HepG2 (cell line): ENCODE data around the gene PTX4. TPM values are rescaled to one million over a fixed set of nuclear protein-coding genes. Genes with fewer than 3 reads are reported as not detected.

Source experiments
- DPF2 ChIP-seq: sonication (generic); formaldehyde crosslinking; IDR thresholded peaks from 2 replicates; pipeline ENCODE4 v1.4.0; 2020; ENCODE audit warnings: mild to moderate bottlenecking, low read depth, missing genetic modification reagents, borderline replicate concordance
- IRF9 ChIP-seq: sonication (generic); formaldehyde crosslinking; IDR thresholded peaks from 2 replicates; pipeline ENCODE4 v1.8.0; 2022; ENCODE audit warnings: missing genetic modification reagents, mild to moderate bottlenecking, borderline replicate concordance
- JDP2 ChIP-seq: sonication (generic); formaldehyde crosslinking; IDR thresholded peaks from 2 replicates; pipeline ENCODE4 v1.8.1; 2022; ENCODE audit warnings: missing genetic modification reagents, borderline replicate concordance
- SOX5 ChIP-seq: IDR thresholded peaks from 2 replicates; pipeline ENCODE4 v1.6.1; 2016; ENCODE audit warnings: borderline replicate concordance
- TFDP1 ChIP-seq: IDR thresholded peaks from 2 replicates; pipeline ENCODE4 v1.6.1; 2016; ENCODE audit warnings: missing compliant biosample characterization, missing genetic modification reagents, borderline replicate concordance
- ZBTB40 ChIP-seq, 2 experiments: fragments of 450-650 bp in 1 of 2; sonication (generic) in 1 of 2; formaldehyde crosslinking in 1 of 2; IDR thresholded peaks; 2 replicates each; pipeline versions ENCODE4 v1.6.1 to v1.8.0; 2016 to 2022; ENCODE audit warnings: antibody characterized with exemption in 1 of 2, mild to moderate bottlenecking in 1 of 2, missing genetic modification reagents in 1 of 2
- ZNF446 ChIP-seq: sonication (generic); formaldehyde crosslinking; IDR thresholded peaks from 2 replicates; pipeline ENCODE4 v1.5.0; 2020; ENCODE audit warnings: mild to moderate bottlenecking, missing genetic modification reagents
- ZNF687 ChIP-seq: sonication (generic); formaldehyde crosslinking; IDR thresholded peaks from 2 replicates; pipeline ENCODE4 v1.5.1; 2020; ENCODE audit warnings: mild to moderate bottlenecking, missing genetic modification reagents, moderate library complexity
- polyA plus RNA-seq, 8 experiments: library from polyadenylated mRNA; depleted of rRNA in 3 of 8; stranded (reverse) in 7 of 8; unstranded in 1 of 8; fragments of >200 nt; fragmentation: Illumina TruSeq in 4 of 8; extraction: Trizol in 4 of 8; gene quantifications; 2 replicates each; pipeline versions ENCODE4 v1.2.1 to v1.2.3, GENCODE V29; 2011 to 2016; ENCODE audit warnings: low read depth in 4 of 8, missing spikeins in 1 of 8, mixed read lengths in 1 of 8; ENCODE audit not compliant: insufficient read depth in 1 of 8
- total RNA-seq, 5 experiments: library from RNA; depleted of rRNA; stranded (reverse); fragments of >200 nt; fragmentation: Illumina TruSeq; extraction: Trizol; gene quantifications; 2 replicates each; pipeline ENCODE4 v1.2.3, GENCODE V29; 2016; ENCODE audit warnings: low read depth in 1 of 5

Gene PTX4
- total and polyA plus RNA-seq, 2 of the 13 experiments (the other 11 are each of a cell fraction or from before 2014, with no cell fraction given) = 0.04 TPM; not detected in 1

GRCh38 chr16:1492923-1493745 lies 4.4 kb upstream of the PTX4 start, which contains the start of gene TELO2 (continued):
- TF ChIP-seq ZBTB40 (IDR thresholded peaks at IDR 0.05) = no peak
- TF ChIP-seq ZBTB40 (CRISPR knock-in tag; IDR thresholded peaks at IDR 0.05) = peak; percentile 28; the same call in 1 of the 2 replicates
- TF ChIP-seq JDP2 (CRISPR knock-in tag) = no peak; the same call in 1 of the 2 replicates
- TF ChIP-seq DPF2 (CRISPR knock-in tag) = no peak
- peak; percentile 47; the same call in 1 of the 2 replicates for TF ChIP-seq TFDP1 (CRISPR knock-in tag)
- 0 out of 2 replicates have a peak, but pooled peaks have one; percentile 17 for TF ChIP-seq SOX5 (CRISPR knock-in tag)
- peak; percentile 93 for TF ChIP-seq ZNF687 (CRISPR knock-in tag)
- no peak for TF ChIP-seq ZNF446 (CRISPR knock-in tag)
- TF ChIP-seq IRF9 (CRISPR knock-in tag) = no peak
